OCI-LY3 (cell line): ENCODE measurements around the gene MYT1.

Source experiments
- H2AFZ ChIP-seq: fragments of 200-600, 300-600 bp; shearing (Covaris generic); 2 replicates; pipeline ENCODE4 v1.6.0; 2014; ENCODE audit warnings: antibody characterized with exemption, low read depth, low read length
- H3K27ac ChIP-seq: fragments of 200-600, 300-600 bp; sonication (generic); 2 replicates; pipeline ENCODE4 v1.5.1; 2014; ENCODE audit warnings: mild to moderate bottlenecking, low read length, moderate library complexity, mixed read lengths
- H3K27me3 ChIP-seq: fragments of 200-600, 300-600 bp; sonication (generic); 2 replicates; pipeline ENCODE4 v1.6.1; 2014; ENCODE audit warnings: low read depth, low read length, mixed read lengths
- H3K36me3 ChIP-seq: fragments of 200-600, 300-600 bp; sonication (generic); replicated peaks from 2 replicates; pipeline ENCODE3; 2014; ENCODE audit warnings: low read depth, low read length, mixed read lengths
- H3K4me1 ChIP-seq: fragments of 300-600, 200-600 bp; sonication (generic); 2 replicates; pipeline ENCODE4 v1.6.1; 2014; ENCODE audit warnings: low read length, mixed read lengths
- H3K4me2 ChIP-seq: fragments of 200-600, 300-600 bp; sonication (generic); 2 replicates; pipeline ENCODE4 v1.6.1; 2014; ENCODE audit warnings: low read length, mixed read lengths
- H3K4me3 ChIP-seq: fragments of 300-600, 200-600 bp; sonication (generic); 2 replicates; pipeline ENCODE4 v1.5.1; 2014; ENCODE audit warnings: antibody characterized with exemption, mild to moderate bottlenecking, low read length, moderate library complexity
- H3K79me2 ChIP-seq: fragments of 300-600, 200-600 bp; shearing (Covaris generic); 2 replicates; pipeline ENCODE4 v1.6.1; 2014; ENCODE audit warnings: mild to moderate bottlenecking, low read length, mixed read lengths
- H3K9ac ChIP-seq: fragments of 300-600, 200-600 bp; shearing (Covaris generic); 2 replicates; pipeline ENCODE4 v1.6.0; 2014; ENCODE audit warnings: mild to moderate bottlenecking, low read length, moderate library complexity
- H3K9me3 ChIP-seq: fragments of 200-600, 300-600 bp; shearing (Covaris generic); 2 replicates; pipeline ENCODE4 v1.6.1; 2014; ENCODE audit warnings: low read length, mixed read lengths; ENCODE audit not compliant: insufficient read depth
- H4K20me1 ChIP-seq: fragments of 200-600, 300-600 bp; sonication (generic); 2 replicates; pipeline ENCODE4 v1.6.1; 2016; ENCODE audit warnings: low read length, mixed read lengths; ENCODE audit not compliant: insufficient read depth
- CTCF ChIP-seq: fragments of 200-600, 300-600 bp; sonication (generic); IDR thresholded peaks from 2 replicates; pipeline ENCODE4 v1.5.1; 2014; ENCODE audit warnings: antibody characterized with exemption, low read length, low read depth
- EZH2phosphoT487 ChIP-seq: fragments of 200-600 bp; shearing (Covaris generic); IDR thresholded peaks from 2 replicates; pipeline ENCODE4 v1.6.1; 2018; ENCODE audit warnings: antibody characterized with exemption, mixed run types, low read depth

The MYT1 gene

GRCh38 chr20:64278317-64278681 is 114.0 kb downstream of the MYT1 start:
- Histone ChIP-seq H3K27ac (no peak overlapping the region), H2AFZ (no peak overlapping the region), H3K9ac (no peak overlapping the region), H3K4me3 (no peak overlapping the region), H4K20me1 (no peaks in the 10 kb centered on the region), H3K79me2 (no peaks in the 10 kb centered on the region), H3K27me3 (no peaks in the 10 kb centered on the region), H3K4me2 (no peak overlapping the region), H3K9me3 (no peaks in the 10 kb centered on the region), H3K36me3 (no peaks in the 10 kb centered on the region), H3K4me1 (no peaks in the 10 kb centered on the region)
- TF ChIP-seq EZH2phosphoT487 (no peak), CTCF (peak; percentile 17; the same call in 1 of the 2 replicates)

DNA sequence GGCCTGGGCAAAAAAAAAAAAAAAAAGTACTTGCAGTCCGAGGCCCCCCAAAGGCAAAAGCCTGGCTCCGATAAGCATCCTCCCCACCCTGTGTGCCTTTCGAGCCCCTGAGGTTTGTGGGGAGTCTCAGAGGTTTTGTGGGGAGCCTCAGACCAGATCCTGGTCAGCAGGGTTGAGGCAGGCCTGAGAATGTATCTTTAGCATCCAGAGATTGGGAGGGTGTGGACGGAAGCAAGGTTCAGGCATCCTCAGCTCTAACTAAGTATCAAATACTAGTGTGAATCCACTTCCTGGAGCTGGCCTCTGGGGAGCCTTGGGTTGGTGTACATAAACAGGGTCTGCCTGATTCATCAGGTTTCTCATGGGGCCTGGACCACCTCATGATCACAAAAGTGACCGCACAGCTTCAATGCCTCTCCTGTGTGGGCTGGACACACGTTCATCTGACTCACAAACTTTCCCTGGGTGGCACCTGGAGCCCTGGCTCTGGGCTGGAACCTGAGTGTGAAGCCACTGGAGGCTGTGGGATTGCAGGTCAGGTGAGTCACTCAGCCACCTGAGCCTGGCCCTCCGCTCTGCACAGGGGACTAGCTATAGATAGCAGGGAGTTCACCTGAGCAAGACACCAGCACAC is 115.7 kb downstream of the MYT1 start:
- H3K27me3 ChIP-seq: 0 out of 2 replicates have a peak, but pooled peaks cover 4% of the 10 kb centered on the region
- H3K36me3 ChIP-seq: no peaks in the 10 kb centered on the region
- no peak overlapping the region for H3K27ac ChIP-seq
- H3K9ac ChIP-seq: no peak overlapping the region
- H3K4me3 ChIP-seq: no peak overlapping the region
- no peaks in the 10 kb centered on the region for H3K9me3 ChIP-seq
- no peaks in the 10 kb centered on the region for H4K20me1 ChIP-seq
- H3K79me2 ChIP-seq: no peaks in the 10 kb centered on the region
- H2AFZ ChIP-seq: no peak overlapping the region
- no peak for TF ChIP-seq CTCF
- TF ChIP-seq EZH2phosphoT487: no peak
- H3K4me1 ChIP-seq: no peaks in the 10 kb centered on the region
- H3K4me2 ChIP-seq: no peak overlapping the region

DNA sequence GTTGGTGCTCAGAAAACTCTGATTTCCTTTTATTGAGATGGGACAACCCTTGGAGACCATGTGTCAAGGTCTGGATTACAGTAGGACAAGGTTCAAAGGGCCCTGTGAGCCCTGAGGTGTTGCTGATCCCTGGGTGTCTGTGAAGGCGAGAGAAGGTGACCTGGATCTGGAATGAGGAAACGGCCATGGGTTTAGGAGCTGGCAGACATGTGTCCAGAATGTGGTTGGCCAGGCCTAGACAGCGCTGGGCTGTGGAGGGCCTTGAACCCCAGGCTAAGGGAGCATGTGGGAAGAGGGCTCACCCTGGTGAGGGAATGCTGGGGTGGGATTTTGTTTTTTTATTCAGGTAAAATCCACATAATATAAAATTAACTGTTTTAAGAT is 116.2 kb downstream of the MYT1 start:
- TF ChIP-seq CTCF (no peak), EZH2phosphoT487 (no peak)
- H2AFZ ChIP-seq: no peak overlapping the region
- no peaks in the 10 kb centered on the region for H4K20me1 ChIP-seq
- H3K4me1 ChIP-seq: no peaks in the 10 kb centered on the region
- no peaks in the 10 kb centered on the region for H3K79me2 ChIP-seq
- H3K27ac ChIP-seq: no peak overlapping the region
- 0 out of 2 replicates have a peak, but pooled peaks cover 4% of the 10 kb centered on the region for H3K27me3 ChIP-seq
- H3K36me3 ChIP-seq: no peaks in the 10 kb centered on the region
- H3K9me3 ChIP-seq: no peaks in the 10 kb centered on the region
- no peak overlapping the region for H3K4me2 ChIP-seq
- no peak overlapping the region for H3K9ac ChIP-seq
- H3K4me3 ChIP-seq: no peak overlapping the region

DNA sequence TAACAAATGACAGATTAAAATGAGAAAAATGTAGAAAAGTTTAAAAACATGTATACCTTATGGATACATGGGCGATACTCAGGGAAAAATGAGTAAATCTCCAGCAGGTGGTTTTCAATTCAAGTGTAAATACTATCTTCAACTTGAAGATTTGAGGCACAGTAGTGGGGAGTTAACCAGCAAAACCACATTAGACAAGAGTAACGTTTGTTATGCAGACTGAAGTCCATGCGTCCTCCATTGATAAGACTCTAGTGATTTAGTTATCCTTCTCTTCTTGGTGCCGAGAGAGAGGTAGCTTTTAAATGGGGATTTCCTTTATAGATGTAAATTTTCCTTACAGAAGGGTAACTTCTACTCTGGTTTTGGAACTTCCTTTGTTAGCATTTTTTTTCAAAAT is 119.4 kb downstream of the MYT1 start:
- H3K36me3 ChIP-seq: no peaks in the 10 kb centered on the region
- H3K27ac ChIP-seq: no peak overlapping the region
- no peak overlapping the region for H2AFZ ChIP-seq
- 0 out of 2 replicates have a peak, but pooled peaks cover 4% of the 10 kb centered on the region for H3K27me3 ChIP-seq
- H3K4me1 ChIP-seq: no peaks in the 10 kb centered on the region
- H3K9me3 ChIP-seq: no peaks in the 10 kb centered on the region
- H3K9ac ChIP-seq: no peak overlapping the region
- no peaks in the 10 kb centered on the region for H3K79me2 ChIP-seq
- H4K20me1 ChIP-seq: no peaks in the 10 kb centered on the region
- H3K4me3 ChIP-seq: no peak overlapping the region
- H3K4me2 ChIP-seq: no peak overlapping the region
- TF ChIP-seq EZH2phosphoT487 (no peak), CTCF (no peak)
